HL-60/S4 treated with phorbol 12-myristate 13-acetate at 8.2 ng/mL for 4 days and 3 days (cell line): ENCODE measurements around the gene CYB561A3.

ENCODE experiments used
- in situ Hi-C: fragments of 300-500 bp; cut with MboI; formaldehyde crosslinking; loops from 2 replicates; pipeline ENCODE4 v1.15.0; 2022; ENCODE audit warnings: low sequenced_read_pairs

Gene CYB561A3

DNA sequence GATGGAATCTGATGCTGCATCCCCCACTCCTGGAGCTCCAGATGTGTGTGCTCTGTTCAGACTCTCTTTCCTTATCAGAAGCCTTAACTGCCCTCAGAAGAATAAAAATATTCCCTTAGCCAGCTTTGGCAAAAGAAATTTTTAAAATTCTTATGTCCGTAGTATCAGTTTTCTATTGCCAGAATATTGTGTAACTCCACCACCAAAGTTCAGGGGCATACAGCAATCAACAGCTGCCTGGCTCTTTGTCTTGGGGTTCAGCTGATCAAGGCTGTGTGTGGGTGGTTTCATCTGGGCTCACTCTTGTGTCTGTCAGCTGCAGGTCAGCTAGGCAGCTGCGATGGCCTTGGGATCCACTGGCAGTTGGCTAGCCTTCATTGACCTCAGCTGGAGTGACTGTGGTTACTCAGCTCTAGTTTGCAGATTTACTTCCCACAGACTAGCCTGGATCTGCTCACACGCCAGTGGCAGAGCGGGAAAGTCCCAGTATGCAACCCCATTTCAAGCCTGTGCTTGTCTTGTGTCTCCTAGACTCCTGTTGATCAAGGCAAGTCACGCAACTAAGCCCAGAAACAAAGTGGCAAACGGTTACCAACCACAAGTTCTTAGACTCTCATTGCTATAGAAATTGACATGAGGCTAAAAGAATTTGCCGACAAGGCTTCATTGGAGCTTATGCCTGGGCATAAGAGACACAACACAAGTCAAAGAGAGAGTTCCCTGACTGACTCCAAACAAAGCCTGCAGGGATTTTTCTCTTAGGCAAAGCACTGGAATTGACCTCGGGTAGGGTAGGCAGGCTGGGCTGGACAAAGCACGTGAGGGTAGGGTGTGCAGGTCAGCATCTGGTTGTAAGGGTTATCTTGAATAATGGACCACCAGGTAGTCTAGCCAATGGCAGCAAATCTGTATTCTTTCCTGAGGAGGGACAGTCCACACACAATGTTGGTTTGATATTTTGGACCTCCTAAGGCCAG, 8.0 kb upstream of the CYB561A3 start:
- in situ Hi-C loops, result no loop called here

DNA sequence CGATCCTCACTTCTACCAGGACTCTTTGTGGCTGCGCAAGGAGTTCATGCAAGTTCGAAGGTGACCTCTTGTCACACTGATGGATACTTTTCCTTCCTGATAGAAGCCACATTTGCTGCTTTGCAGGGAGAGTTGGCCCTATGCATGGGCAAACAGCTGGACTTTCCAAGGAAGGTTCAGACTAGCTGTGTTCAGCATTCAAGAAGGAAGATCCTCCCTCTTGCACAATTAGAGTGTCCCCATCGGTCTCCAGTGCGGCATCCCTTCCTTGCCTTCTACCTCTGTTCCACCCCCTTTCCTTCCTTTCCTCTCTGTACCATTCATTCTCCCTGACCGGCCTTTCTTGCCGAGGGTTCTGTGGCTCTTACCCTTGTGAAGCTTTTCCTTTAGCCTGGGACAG, 7.0 kb upstream of the CYB561A3 start:
- in situ Hi-C loops, result no loop called here

GRCh38 chr11:61367406-61367805, 5.7 kb upstream of the CYB561A3 start:
- in situ Hi-C loops, result no loop called here

GRCh38 chr11:61364012-61364675, 2.5 kb upstream of the CYB561A3 start:
- in situ Hi-C loops, result no loop called here

GRCh38 chr11:61362542-61362875, 827 bp upstream of the CYB561A3 start:
- in situ Hi-C loops, result no loop called here

- in situ Hi-C loops, result no loop called here
Observed at GRCh38 chr11:61361237-61361740, 393 bp downstream of the CYB561A3 start.

DNA sequence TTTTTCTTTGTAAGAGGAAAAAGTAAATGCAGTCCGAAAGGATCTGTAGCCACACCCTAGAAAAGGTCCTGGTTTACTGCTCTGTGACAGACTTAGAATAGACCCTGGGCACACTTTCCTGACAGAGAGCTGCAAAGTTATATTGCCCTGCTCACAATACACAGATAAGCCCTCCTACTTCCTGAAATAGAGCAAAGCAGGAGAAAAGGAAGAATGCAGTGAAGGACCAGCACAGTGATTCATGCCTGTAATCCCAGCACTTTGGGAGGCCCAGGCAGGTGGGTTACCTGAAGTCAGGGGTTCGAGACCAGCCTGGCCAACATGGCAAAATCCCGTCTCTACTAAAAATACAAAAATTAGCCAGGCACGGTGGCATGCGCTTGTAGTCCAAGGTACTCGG, 2.2 kb downstream of the CYB561A3 start:
- in situ Hi-C loops, result no loop called here

GRCh38 chr11:61358566-61358965, 3.1 kb downstream of the CYB561A3 start:
- in situ Hi-C loops, result no loop called here

DNA sequence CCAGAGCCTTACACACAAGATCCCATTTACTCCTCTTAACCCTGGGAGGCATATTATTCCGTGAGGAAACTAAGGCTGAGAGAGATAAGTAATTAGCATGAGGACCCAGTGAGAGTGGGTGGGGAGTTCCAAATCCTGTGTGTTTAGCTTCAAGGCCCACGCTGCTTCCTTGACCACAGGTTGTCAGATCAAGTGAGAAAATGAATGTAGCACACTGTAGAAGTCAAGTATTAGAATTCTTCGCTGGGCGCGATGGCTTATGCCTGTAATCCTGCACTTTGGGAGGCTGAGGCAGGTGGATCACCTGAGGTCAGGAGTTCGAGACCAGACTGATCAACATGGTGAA, 3.8 kb downstream of the CYB561A3 start:
- in situ Hi-C loops, result no loop called here

- in situ Hi-C loops, result no loop called here
Observed at GRCh38 chr11:61357233-61357893, 4.3 kb downstream of the CYB561A3 start.

DNA sequence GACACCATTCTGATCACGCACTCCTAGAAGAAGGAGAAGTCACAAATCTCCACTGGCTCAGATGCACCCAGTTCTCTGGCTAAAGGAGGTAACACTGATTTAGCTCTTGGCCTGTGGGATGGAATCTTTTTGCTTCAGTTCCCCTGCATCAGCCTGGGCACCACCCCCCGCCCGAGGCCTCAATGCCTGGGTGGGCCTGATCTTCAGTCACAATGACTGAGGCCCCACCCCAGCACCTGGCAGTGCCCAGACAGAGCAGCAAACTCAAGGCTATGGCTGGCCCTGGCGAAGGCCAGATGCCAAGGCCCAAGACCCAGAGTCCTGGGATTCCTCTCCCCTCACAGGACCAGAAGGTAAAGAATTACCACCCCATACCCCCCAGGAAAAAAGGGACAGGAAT, 5.0 kb downstream of the CYB561A3 start:
- in situ Hi-C loops, result no loop called here

DNA sequence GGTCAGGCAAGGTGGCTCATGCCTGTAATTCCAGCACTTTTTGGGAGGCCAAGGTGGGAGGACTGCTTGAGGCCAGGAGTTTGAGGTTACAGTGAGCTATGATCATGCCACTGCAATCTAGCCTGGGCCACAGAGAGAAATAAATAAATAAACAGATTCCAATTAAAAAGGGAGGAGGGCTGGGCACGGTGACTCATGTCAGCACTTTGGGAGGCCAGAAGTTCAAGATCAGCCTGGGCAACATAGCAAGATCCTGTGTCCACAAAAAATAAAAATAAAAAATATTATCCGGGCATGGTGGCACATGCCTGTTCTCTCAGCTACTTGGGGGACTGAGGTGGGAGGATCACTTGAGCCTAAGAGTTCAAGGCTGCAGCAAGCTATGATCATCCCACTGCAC, 7.5 kb downstream of the CYB561A3 start:
- in situ Hi-C loops, result no loop called here

- in situ Hi-C loops, result no loop called here
Observed at GRCh38 chr11:61353131-61354067, 8.3 kb downstream of the CYB561A3 start.

- in situ Hi-C loops, result no loop called here
Observed at GRCh38 chr11:61352038-61352437, 9.6 kb downstream of the CYB561A3 start.

GRCh38 chr11:61350803-61351202, 10.9 kb downstream of the CYB561A3 start:
- in situ Hi-C loops, result no loop called here

GRCh38 chr11:61350336-61350735, 11.3 kb downstream of the CYB561A3 start:
- in situ Hi-C loops, result no loop called here

DNA sequence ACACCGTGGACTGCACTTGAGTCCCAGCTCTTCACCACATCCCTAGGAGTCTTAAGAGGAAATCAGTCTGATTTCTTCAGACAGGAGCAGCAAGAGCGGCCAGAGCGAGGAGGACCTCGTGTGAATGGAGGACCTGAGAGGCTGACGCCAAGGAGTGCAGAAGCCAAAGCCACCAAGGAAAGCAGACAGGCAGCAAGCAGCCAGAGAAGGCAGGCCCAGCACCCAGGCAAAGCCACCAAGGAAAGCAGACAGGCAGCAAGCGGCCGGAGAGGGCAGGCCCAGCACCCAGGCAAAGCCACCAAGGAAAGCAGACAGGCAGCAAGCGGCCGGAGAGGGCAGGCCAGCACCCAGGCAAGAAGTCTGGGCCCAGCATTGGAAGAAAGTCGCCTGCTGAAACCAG, 11.8 kb downstream of the CYB561A3 start:
- in situ Hi-C loops, result no loop called here

- in situ Hi-C loops, result no loop called here
Observed at GRCh38 chr11:61349189-61349751, 12.4 kb downstream of the CYB561A3 start.

DNA sequence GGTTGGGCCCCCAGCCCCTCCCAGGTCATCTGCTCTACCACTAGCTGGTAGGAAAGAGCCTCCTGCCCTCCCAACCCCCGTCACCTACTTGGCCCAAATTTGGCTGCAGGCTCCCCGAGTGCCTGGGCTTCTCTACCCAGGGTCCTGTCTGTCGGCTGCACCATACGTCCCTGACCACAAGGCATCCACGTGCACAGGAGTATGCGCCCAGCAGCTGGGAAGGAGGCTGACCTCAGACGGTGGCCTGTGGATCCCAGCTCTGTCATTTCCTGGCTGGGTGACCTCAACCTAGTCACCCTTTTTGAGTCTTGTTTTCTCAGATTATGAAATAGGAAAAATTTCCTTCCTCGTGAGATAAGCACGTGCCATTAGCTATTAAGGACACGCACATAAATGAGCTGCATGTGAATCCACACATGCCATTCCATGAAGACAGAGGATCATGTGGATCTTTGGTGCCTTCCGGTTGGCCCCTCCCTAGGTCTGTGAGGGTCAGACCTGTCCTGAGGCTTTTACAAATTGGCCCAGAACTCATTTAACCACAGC, 13.7 kb downstream of the CYB561A3 start:
- in situ Hi-C loops, result no loop called here
